Right ventricle myocardium inferior (tissue), 1 donor: ENCODE data around the gene SGCE. TPM values are rescaled to one million over a fixed set of nuclear protein-coding genes. Genes with fewer than 3 reads are reported as not detected.

Source experiments
- ATAC-seq: fragments of 200-7000 bp; cut with Tn5 transposase; one replicate; pipeline ENCODE4 v1.9.1; 2020; ENCODE audit warnings: mild to moderate bottlenecking, moderate library complexity
- DNase-seq: peaks from one replicate; pipeline ENCODE4 v3.0.0; 2021; ENCODE audit errors: missing footprints
- intact Hi-C: fragments of 100-400 bp; cut with DNase I; formaldehyde crosslinking; loops from one replicate; pipeline ENCODE4 v1.11.0; 2022
- total RNA-seq: library from RNA; stranded (reverse); fragmentation: NEBNext Ultra II Directional; extraction: Animal tissue kit (Norgen Biotek cat#: 25700); gene quantifications from one replicate; pipeline ENCODE4 v1.2.1, GENCODE V29; 2021
- donor health status: DM: no; HTN: yes; CAD: no; lungs with severe emphysema.

Gene SGCE
- total RNA-seq, 1 donor from 2014 or later: 23.7 TPM

DNA sequence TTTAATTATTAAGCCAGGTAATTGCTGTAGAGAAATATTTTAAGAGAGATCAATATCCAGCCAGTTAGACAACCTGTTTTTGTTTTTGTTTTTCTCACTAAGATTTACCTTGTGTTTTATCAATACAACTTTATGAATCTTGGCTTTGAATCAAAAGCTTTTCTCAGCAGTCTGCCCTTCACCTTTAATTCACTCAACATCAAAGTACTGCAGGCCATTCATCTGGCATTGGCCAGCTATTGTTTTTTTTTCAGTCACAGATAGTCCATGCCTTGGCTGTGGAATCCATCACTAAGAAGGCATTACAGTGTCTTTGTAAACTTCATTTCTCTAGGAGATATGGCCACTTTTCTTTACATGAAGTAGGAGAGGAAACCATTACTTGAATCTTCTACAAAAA, 20.2 kb downstream of the SGCE start:
- ATAC-seq (no peak), DNase-seq (no peak)
- intact Hi-C loops: no loop called here

DNA sequence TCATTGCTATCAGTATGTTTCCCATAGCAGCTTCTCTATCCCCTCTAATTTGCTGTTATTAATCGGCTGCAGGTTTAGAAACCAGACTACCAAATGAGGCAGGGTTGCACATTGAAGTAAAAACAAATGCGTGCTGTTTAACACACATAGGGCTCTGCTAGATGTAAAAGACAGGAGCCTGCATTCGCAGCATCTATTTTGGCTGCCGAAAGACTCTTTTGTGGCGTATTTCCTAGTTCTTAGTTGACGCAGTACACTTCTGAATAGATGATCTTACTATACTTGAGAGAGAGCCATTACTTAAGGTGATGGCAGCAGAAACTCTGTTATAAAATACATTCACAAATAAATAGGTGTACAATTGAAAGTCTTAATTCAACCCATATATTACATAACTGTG, 21.4 kb downstream of the SGCE start:
- ATAC-seq: no peak
- intact Hi-C loops: no loop called here

GRCh38 chr7:94633687-94634086, 22.2 kb downstream of the SGCE start:
- ATAC-seq (no peak), DNase-seq (no peak)
- intact Hi-C loops: no loop called here

More for the DNA sequence above, 21.4 kb downstream of the SGCE start:
- DNase-seq: no peak

DNA sequence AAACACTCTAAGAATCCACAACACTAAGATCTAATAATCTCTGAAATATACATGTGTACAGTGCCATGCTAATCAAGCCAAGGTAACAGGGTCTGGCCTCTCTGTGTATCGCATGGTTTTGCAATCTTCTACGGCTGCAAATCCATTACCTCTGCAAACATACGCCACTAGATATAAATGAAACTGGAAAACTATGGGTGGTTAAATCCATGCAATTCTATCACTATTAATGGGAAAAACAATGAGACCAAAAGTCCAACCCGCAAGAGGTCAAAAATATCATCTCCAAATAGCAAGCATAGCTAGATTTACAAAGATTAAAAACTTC, 23.0 kb downstream of the SGCE start:
- ATAC-seq (no peak), DNase-seq (no peak)
- intact Hi-C loops: no loop called here

DNA sequence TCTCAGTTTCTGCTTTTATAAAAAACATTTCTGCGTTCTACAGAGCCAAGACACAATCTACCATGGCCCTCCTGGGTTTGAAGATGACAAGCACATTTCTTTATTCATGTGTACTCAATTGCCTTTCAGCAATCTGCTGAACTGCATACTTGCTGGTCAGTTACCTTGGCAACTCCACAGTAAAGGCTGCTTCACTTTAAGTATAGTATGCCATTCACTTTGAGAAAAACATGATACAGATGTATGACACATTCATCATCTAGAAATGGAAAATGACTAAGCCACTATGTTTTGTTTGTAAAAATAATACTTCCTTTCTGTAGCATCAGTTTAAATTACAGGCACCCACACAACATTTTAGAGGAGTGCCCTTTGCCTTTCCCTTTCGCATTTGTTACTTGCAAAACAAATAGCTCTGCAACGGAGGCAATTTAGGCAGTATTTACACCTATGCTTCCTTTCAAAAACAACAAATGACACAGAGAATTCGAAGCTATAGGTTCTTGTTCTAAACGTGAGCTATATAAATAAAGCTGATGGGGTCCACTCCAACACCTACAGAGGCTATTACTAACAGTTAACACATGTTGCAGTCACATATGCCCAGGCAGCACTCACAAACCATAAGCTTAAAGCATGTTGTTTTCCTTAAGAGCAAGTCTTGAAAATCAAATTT, 23.5 kb downstream of the SGCE start:
- no peak for DNase-seq
- intact Hi-C loops: no loop called here
- no peak for ATAC-seq

DNA sequence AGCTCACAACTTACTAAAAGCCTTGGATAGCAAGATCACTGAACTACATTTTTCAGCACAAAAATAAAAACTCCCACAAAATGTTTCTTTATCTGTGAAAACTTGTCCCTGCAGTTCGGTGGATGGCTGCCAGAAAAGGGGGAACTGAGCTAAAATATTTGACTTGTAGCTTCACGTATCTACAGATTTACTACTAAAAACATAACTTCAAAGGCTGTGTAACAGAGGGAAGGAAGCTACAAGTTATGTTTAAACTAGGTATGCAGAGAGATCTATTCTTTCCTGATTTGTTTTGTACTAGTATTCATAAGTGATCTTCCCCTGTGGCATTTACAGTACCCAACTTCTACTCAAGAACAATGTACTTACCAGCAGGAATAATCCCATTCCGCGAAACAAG, 25.1 kb downstream of the SGCE start:
- intact Hi-C loops: no loop called here
- ATAC-seq: no peak
- DNase-seq: no peak

DNA sequence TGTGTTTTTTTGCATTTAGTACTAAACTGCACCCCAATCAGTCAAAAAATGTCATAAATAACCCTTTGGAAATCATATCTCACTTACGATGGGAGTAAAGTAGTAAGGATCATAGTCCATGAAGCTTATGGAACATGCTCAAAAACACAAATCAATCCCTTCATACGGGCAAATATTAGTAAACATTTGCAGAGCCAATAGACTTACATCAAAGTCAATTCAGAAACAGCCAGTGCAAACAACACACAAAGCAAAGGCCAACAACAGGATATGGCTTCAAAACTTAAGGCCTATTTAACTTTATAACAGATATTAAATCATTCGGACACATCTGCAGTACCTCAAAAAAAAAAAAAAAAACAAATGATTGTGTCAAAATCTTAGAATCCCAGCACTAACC, 32.1 kb downstream of the SGCE start:
- intact Hi-C loops: no loop called here
- no peak for ATAC-seq

GRCh38 chr7:94621120-94621519, 34.8 kb downstream of the SGCE start:
- DNase-seq (no peak), ATAC-seq (peak; percentile 23)
- intact Hi-C loops: no loop called here

More for the DNA sequence above, 32.1 kb downstream of the SGCE start:
- no peak for DNase-seq

DNA sequence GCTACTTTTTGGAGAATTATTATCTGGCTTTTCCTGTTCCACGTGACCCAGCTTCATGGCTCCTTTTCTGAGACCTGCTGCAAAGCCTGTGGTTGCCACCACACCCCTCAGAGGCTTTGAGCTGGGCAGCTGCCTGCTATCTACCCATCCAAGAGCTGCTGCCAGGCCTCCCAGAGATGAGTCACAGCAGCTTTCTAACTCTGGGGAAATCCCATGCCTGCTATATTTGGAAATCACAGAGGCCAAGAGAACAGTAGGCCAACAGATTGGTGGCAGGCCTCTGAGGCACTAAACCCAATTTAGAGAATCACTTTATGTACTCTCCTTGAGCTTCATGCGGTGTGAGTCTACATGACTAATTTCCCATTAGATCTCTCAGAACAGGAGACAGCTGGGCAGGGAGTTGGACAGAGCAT, 35.2 kb downstream of the SGCE start:
- DNase-seq (peak; percentile 78), ATAC-seq (peak; percentile 99)
- intact Hi-C loops: no loop called here

DNA sequence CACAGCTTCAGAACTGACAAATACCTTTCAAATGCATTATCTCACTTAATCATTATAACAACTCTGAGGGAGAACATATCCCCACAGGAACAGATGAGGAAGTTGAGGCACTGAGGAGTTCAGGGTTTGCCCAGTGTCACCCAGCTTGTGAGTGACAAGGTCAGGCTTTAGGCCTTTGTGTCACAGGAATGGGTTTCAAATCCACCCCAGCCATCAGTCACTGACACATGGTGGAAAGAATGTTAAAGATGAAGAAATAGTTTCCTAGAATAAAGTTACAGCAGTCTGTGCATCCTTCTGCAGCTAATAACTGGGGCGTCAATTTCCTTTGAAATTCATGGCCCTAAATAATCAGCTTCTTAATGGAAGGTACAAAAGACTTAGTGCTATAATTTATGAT, 37.8 kb downstream of the SGCE start:
- DNase-seq (no peak), ATAC-seq (no peak)
- intact Hi-C loops: no loop called here

DNA sequence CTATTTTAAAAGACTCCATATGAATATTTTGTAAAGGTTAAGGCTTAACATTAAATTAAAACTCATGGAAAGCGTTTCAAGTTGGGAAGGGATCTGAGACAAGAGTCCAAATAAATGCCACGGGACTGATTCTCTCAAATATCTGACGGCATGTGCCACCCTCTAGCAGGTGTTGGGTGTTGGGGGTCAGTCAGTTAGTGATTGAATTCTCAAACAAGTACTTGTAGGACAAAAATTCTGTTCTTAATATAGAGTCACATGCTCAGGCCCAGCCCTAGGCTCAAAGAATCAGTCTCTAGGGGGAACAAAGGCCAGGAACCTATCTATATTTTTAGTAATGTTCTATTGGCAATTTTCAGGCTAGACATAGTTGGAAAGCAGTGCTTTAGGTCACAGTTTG, 39.1 kb downstream of the SGCE start:
- intact Hi-C loops: no loop called here
- DNase-seq: no peak
- no peak for ATAC-seq

GRCh38 chr7:94615666-94616065, 40.3 kb downstream of the SGCE start:
- no peak for ATAC-seq
- intact Hi-C loops: no loop called here
- no peak for DNase-seq

DNA sequence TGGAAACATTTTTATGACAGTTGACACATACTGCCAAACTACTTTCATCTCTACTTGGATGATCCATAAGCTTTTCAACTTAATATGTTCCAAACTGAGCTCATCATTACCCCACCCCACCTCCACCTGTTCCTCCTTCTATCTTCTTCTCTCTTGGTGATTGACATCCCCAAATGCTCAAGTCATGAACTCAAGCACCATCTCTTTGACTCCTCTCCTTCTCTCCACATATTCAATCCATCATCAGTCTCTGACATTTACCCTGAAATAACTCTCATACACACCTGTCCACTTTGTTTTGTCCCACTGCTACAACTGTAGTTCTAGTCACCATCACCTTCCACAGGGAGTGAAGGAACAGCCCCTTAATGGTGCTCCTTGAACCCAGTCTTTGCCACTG, 43.3 kb downstream of the SGCE start:
- intact Hi-C loops: no loop called here
- DNase-seq (no peak), ATAC-seq (no peak)

DNA sequence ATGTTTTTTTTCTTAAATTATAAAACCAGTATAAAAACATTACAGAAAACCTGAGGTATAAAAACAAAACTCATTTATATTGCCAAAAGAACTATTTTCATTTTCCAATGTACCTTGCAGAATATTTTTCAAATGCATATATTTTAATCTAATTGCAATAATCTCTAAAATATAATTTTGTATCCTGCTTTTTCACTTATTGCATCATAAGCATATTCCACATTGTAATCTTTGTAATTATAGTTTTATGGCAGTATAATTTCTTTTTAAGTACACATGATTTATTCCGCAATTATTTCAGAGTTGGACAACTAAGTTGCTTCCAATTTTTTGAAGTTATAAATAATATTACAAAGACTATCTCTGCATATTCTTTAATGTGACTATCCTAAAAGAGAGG, 43.7 kb downstream of the SGCE start:
- intact Hi-C loops: no loop called here
- DNase-seq (no peak), ATAC-seq (no peak)

DNA sequence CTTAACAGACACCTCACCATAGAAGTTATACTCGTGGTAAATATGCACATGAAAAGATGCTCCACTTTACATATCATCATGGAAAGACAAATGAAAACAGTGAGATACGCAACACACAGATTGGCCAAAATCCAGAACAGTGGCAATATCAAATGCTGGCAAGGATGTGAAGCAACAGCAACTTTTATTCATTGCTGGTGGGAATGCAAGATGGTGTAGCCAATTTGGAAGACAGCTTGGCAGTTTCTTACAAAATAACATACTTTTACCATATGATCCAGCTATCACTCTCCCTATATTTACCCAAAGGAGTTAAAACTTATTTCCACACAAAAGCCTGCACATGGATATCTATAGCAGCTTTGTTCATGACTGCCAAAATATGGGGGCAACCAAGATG, 46.4 kb downstream of the SGCE start:
- DNase-seq (no peak), ATAC-seq (no peak)
- intact Hi-C loops: no loop called here

DNA sequence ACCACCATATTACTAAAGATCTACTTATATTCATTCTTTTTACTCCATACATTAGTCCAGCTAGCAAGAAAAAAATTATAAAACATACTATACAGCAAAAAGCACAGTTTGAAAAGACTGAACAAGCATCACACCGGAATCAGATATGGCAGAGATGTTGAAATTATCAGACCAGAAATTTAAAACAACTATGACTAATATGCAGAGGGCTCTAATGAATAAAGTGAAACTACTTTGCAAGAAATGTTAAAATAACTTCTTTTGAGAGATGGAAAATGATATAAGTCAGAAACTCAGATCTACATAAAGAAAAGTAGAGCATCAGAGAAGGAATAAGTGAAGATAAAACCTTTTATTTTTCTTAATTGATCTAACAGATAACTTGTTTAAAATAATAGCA, 50.9 kb downstream of the SGCE start:
- ATAC-seq (no peak), DNase-seq (no peak)
- intact Hi-C loops: no loop called here

DNA sequence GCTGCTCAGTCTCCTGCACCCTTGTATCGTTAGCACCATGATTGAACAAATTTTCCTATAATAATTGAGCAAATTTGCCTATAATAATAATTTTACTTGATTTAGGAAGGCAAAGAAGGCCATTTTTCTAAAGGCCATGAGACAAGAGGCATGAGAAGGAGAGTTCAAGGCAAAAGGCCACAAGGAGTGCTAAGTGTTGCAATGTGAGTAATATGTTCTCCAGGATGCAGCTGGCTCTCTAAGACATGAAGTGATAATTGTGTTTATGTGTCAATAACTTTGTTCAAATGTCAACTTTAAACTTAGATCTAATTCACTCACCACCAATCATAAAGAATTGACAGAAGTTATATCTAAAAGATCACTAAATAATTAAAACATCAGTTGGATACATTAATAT, 53.8 kb downstream of the SGCE start:
- no peak for ATAC-seq
- intact Hi-C loops: no loop called here

DNA sequence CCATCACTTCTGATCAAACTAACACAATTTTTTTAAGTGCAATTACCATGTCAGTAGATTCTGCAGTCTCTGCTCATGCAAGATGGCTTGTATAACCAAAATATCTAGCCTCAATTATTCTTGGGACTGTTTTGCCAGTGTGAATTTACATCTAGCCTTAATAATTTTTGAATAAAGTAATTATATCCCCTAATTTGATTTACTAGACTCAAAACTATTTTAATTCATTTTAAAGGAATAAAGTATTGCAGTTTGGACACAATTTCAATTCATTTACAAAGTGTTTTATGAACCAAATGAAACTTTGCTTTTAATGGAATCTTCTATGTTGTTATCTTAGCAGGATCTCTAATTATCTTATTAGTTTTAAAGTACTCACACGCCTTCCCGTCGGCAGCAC, 55.7 kb downstream of the SGCE start:
- intact Hi-C loops: no loop called here
- DNase-seq (no peak), ATAC-seq (no peak)

More for the DNA sequence above, 53.8 kb downstream of the SGCE start:
- no peak for DNase-seq

DNA sequence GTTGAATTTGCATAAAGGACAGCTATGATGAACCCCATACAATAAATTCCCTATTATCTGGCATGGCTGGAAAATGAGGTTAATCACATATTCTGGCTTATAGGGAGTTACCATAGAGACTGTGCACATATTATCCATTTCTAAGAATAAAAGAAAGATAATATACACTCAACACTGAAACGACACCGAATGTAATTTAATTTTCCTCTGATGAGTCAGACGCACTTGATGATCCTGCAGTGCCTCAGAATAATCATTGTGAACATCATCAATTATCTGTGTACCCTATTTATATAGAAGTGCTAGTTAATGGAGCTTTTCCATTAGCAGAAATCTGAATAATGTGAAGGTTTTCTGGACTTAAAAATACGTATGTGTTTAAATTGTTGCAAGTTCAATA, 60.2 kb downstream of the SGCE start:
- intact Hi-C loops: no loop called here
- ATAC-seq (no peak), DNase-seq (no peak)

- intact Hi-C loops: no loop called here
- no peak for DNase-seq
- ATAC-seq: no peak
Measured at GRCh38 chr7:94594882-94595281, 61.1 kb downstream of the SGCE start.

GRCh38 chr7:94591176-94591575, 64.8 kb downstream of the SGCE start:
- ATAC-seq: no peak
- no peak for DNase-seq
- intact Hi-C loops: no loop called here
